CD4-positive, alpha-beta T cell treated with Interleukin-12 subunit alpha and Interleukin-12 subunit beta, for 1 hour (primary cell): ENCODE results near the gene SMARCC1.

Experiments used
- DNase-seq: peaks from one replicate; pipeline ENCODE4 v3.0.0-alpha.2; 2020

SMARCC1 gene

DNA sequence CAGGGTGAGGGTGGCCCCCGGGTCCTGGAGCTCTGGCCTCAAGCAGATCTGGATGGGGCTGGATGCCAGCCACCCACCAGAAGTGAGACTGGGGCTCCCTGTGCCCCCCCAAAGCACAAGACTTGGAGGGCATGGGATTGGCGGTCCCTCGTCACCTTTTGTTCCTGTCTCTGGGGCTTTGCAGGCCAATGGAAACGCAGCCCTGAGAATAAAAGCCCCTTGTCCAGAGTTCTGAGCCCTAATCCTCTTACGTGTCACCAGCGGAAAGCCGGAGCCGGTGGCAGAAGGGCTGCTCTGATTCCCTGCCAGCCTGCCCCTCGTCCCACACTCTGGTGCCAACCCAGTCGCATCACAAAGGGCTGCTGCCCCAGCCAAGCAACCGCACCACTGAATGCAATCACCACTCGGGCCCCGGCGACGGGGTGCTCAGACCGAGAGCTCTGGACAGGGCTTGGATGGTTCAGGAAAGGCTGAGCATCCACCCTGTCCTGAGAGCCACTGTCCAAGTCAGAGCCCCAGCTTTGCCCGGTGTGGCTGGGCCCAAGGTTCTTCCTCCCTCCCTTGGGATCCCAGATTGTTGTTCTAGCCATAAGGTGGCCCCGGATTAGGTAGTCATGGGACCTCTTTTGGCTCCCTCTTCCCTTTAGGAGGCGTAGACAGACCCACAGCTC is 245.3 kb downstream of the SMARCC1 start:
- no peak for DNase-seq
